Measurements from ENCODE around the gene AKAP12.

AKAP12 gene

DNA sequence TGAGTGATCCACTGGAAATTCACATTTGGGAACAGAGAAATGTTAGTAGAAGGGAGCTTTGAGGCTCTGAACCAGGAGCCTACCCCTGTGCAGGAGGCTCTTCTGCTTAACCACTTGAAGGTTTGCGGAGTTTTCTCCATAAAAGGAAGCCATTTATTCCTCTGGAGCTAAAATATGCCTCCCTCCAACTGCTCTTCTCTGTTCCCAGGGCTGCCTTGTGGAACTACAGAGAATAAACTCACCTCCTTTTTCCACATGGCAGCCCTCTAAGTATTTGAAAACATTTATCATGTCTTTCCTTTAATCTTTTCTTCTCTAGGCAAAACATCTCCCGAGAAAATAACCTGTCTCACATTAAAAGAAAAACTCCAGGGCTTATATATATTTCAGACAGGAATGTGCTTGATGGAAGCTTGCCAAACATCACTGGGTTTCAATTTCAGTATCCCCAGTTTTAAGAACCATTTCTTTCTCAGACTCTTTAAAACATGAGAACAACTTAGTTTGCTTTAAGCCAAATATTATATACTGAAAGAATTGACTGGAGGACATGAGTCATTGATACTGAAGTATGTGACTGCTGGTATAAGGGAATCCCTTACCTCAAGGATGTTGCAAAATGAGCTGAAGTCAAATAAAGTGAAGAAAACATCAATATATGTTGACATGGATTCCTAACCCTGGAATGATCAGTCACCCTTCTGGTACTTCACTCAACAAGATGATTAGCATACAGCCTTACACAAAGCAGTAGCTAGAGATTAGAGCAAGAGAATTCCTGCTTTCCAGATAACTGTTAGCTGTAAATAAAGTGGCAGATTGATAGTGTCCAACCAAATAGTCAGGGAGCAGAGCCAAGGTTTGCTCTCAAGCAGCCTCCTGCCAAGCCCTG, 77.6 kb downstream of the AKAP12 start:
- peaks cover 28 to 32% of the 10 kb centered on the region in 2 donors for H3K27me3 Mint-ChIP-seq
- no peaks in the 10 kb centered on the region for H3K4me1 Mint-ChIP-seq (ENCODE audit: low read depth in 2 of 2)
- H3K9me3 Mint-ChIP-seq, result no peaks in the 10 kb centered on the region
- ATAC-seq (replicated peaks) (no peak), DNase-seq (no peak)
- H3K4me3 Mint-ChIP-seq, result no peak overlapping the region
- H3K27ac Mint-ChIP-seq, result no peak overlapping the region
- no peaks in the 10 kb centered on the region for H3K36me3 Mint-ChIP-seq (ENCODE audit: insufficient read depth)

DNA sequence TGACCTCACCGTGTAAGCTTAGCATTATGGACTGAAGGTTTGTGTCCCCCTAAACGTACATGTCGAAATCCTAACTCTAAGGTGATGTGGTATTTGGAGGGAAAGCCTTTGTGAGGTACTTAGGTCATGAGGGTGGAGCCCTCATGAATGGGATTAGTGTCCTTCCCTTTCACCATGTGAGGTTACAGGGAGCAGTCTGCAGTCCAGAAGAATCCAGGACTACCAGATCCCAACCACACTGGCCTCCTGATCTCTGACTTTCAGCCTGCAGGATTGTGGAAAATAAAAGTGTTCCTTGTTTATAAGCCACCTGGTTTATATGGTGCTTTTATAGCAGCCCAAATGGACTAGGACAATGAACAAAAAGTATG, 78.2 kb downstream of the AKAP12 start:
- Mint-ChIP-seq H3K4me1 (ENCODE audit: low read depth in 2 of 2) (no peaks in the 10 kb centered on the region), H3K27ac (no peak overlapping the region), H3K4me3 (no peak overlapping the region), H3K27me3 (peaks cover 34 to 35% of the 10 kb centered on the region in 2 donors), H3K36me3 (ENCODE audit: insufficient read depth) (no peaks in the 10 kb centered on the region), H3K9me3 (no peaks in the 10 kb centered on the region)
- no peak for ATAC-seq (replicated peaks)
- DNase-seq, result no peak

DNA sequence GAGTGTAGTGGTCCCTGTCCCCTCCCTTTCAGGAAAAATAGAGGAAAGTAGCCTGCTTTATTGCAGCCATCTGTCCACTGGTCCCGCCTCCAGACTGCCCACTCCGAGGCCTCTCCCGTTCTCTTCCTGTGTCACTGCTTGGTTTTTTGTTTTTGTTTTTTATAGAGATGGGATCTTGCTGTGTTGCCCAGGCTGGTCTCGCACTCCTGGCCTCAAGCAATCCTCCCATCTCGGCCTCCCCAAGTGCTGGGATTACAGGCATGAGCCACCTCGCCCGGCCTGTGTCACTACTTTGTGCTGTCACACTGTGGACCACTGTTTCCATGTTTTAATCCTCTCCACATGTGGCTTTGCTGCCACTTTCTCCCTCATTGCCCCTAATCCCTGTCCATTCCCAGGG, 80.4 kb downstream of the AKAP12 start:
- no peak overlapping the region for H3K4me3 Mint-ChIP-seq
- H3K27me3 Mint-ChIP-seq, result peaks cover 42 to 56% of the 10 kb centered on the region in 2 donors
- no peaks in the 10 kb centered on the region for H3K9me3 Mint-ChIP-seq
- H3K27ac Mint-ChIP-seq, result no peak overlapping the region
- ATAC-seq (replicated peaks) (no peak), DNase-seq (no peak)
- peaks cover 4 to 8% of the 10 kb centered on the region in 2 donors for H3K4me1 Mint-ChIP-seq (ENCODE audit: low read depth in 2 of 2)
- H3K36me3 Mint-ChIP-seq (ENCODE audit: insufficient read depth), result no peaks in the 10 kb centered on the region

DNA sequence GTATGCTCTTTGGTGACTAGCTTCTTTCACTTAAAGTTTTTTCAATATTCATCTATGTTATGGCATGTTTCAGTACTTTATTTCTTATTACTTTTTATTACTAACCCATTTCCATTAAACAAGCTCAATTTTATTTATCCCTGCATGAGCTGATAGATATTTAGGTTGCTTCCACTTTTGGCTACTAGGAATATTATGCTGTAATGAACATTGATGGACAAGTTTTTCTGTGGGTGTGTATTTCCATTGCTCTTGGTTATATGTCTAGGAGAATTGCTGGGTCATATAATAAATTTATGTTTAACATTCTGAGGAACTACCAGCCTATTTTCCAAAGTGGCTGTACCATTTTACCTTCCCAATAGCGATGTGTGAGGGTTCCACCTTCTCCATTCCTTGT, 81.7 kb downstream of the AKAP12 start:
- Mint-ChIP-seq H3K4me1 (ENCODE audit: low read depth in 2 of 2) (peaks cover 10 to 17% of the 10 kb centered on the region in 2 donors), H3K27me3 (peaks cover 53 to 69% of the 10 kb centered on the region in 2 donors), H3K9me3 (no peaks in the 10 kb centered on the region), H3K36me3 (ENCODE audit: insufficient read depth) (no peaks in the 10 kb centered on the region), H3K4me3 (no peak overlapping the region), H3K27ac (no peak overlapping the region)
- ATAC-seq (replicated peaks), result no peak
- no peak for DNase-seq

DNA sequence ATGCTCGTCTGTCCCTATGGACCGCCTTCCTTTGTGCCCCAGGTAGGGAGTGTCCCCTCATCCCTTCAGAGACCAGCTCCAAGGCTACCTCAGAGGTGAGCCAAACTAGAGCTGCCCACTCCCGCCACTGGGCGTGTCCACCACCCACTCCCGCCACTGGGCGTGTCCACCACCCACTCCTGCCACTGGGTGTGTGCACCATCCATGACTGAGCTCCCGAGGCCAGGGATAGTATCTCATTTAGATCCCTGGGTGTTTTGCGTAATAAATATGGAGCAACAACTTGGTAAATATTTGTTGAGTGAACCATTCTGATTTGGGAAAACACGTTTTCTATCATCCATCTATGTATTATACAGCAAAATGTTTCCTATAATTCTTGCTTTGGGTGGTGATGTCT, 82.8 kb downstream of the AKAP12 start:
- H3K9me3 Mint-ChIP-seq, result no peaks in the 10 kb centered on the region
- H3K27me3 Mint-ChIP-seq, result peaks cover 62 to 81% of the 10 kb centered on the region in 2 donors
- no peak overlapping the region for H3K4me3 Mint-ChIP-seq
- no peak overlapping the region for H3K27ac Mint-ChIP-seq
- H3K4me1 Mint-ChIP-seq (ENCODE audit: low read depth in 2 of 2), result peaks cover 10 to 17% of the 10 kb centered on the region in 2 donors
- DNase-seq, result no peak
- no peaks in the 10 kb centered on the region for H3K36me3 Mint-ChIP-seq (ENCODE audit: insufficient read depth)
- ATAC-seq (replicated peaks), result no peak

DNA sequence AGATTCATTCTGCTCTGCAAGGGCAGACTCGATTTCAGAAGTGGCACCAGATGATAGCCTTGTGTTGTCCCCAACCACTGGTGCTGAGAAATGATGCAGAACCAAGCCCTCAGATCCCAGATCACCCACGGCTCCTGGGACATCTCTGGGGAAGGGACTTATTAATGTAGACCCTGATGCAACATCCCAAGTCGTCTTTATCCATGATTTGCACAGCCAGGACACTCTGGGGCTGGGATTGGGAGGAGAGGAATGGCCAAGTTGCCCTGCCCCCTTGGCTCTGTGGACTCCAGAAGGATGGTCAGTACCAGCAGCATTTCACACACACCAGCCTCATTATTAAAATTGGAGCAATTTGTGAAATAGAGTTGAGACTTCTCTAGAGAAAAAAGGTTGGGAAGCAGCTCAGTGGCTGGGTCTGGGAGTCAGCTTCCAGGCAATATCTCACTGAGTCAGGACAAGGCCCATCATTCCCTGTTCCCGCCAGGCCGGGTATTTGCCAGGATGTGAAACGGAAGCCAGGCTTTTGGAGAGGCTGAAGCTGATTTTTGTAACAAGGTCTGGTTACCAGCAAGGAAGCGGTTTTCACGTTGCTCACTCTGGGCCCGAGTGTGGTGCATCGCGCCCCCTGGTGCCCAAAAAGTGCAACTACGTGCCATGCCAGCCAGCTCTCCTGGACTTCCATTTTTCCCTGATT, 84.2 kb downstream of the AKAP12 start:
- peak; percentile 67 to 72 (median 70) for DNase-seq
- ATAC-seq (replicated peaks), result peak; percentile 86
- Mint-ChIP-seq H3K36me3 (ENCODE audit: insufficient read depth) (no peaks in the 10 kb centered on the region), H3K27ac (no peak overlapping the region), H3K9me3 (no peaks in the 10 kb centered on the region), H3K4me3 (peak overlapping the region; percentile 32 to 71), H3K4me1 (ENCODE audit: low read depth in 2 of 2) (peaks cover 10 to 17% of the 10 kb centered on the region in 2 donors), H3K27me3 (peaks cover 69 to 86% of the 10 kb centered on the region in 2 donors)

DNA sequence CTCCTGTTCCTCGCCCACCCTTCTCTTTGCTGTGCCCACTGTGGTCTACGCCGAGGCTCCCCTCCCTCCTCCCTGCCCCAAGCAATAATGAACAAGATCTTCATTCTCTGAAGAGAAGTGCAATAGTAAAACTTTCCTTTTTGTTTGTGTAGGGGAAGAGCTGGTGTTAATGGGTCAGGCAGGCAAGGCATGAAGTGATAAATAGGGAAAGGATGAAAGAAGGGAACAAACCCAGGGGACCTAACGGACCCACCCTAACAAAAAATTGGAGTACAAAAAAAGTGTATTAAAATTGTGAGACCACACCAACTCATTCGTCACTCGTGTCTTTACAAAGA, 84.7 kb downstream of the AKAP12 start:
- Mint-ChIP-seq H3K9me3 (no peaks in the 10 kb centered on the region), H3K36me3 (ENCODE audit: insufficient read depth) (no peaks in the 10 kb centered on the region), H3K27me3 (peaks cover 73 to 90% of the 10 kb centered on the region in 2 donors), H3K4me3 (peak overlapping the region; percentile 32 to 71), H3K27ac (no peak overlapping the region), H3K4me1 (ENCODE audit: low read depth in 2 of 2) (peaks cover 10 to 17% of the 10 kb centered on the region in 2 donors)
- DNase-seq, result no peak
- ATAC-seq (replicated peaks), result peak; percentile 10

DNA sequence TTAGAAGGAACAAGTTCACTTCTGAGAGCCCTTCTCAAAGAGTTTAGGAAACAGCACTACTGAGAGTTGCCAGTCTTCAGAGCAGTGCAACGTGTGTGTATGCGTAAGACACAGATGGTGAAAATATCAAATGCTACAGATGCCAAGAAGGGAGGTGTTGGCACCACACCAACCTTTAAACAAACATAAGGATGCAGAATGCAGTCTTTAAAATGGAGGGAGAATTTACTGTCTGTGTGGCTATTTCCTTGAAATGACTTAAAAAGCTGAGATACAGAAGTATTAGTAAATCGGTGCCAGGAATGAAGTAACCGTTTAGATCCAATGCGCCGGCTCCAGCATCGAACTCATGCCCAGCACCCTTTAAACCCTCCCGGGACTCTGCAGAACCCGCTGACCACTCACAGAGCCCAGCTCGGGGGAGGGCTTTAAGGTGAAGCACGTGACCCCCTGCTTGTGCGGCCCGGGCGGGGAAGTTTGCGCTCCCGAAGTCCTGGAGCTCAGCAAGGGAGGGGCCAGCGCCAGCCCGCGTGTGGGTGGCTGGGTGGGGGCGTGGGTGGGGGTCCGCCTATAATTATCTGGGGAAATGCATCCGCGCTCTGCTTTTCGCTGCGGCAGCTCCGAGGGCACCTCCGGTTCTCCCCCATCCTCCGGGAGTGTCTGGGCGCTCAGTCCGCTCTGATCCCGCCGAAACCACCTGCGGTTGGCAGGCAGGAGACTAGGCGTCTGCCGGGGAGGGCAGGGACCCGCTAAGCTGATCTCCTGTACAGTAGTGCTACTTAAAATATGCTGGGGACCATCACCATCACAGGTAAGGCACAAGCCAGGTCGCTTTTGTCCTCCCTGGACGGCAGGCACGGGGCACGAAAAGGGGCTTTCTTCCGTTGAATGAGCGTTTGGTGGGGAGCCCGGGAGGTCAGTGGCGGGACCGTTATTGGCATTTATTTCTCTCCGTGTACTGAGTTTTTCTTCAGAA, 85.6 kb downstream of the AKAP12 start:
- Mint-ChIP-seq H3K36me3 (ENCODE audit: insufficient read depth) (no peaks in the 10 kb centered on the region), H3K27ac (no peak overlapping the region), H3K9me3 (no peaks in the 10 kb centered on the region), H3K4me3 (peak overlapping the region; percentile 71 to 77), H3K4me1 (ENCODE audit: low read depth in 2 of 2) (peaks cover 10 to 17% of the 10 kb centered on the region in 2 donors), H3K27me3 (peaks cover 73 to 90% of the 10 kb centered on the region in 2 donors)
- DNase-seq, result peak in 2 of 3 experiments; percentile 4 to 12
- peak; percentile 46 for ATAC-seq (replicated peaks)

DNA sequence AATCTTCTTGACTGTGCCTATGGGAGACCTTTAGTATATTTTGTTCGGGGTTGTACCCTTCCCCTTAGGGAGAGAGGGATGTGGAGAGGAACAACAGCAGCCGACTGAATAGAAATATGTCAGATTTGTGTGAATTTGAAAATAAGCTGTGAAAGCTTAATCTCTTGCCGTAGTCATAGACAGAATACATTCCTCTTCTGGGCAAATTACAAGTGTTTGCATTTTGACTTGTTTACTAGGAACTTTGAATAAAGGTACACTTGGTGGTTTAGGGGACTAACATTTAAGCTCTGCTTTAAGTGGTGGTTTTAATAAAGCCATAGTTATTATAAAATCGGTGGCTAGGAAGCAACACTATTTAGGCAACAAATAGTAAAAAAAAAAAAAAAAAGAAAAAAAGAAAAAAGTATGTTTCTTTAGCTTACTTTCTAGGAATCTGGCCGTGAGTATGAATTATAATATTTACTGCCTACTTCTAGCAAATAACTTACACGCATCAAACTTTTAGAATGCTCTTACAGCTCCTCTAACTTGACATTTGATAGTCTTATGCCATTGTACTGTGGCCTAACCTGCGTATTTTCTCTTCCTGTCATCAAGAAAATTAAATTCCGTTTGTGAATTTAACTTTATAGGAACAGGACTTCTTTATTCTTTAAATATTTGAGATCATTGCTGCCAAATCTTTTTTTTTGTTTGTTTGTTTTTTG, 86.5 kb downstream of the AKAP12 start:
- Mint-ChIP-seq H3K9me3 (no peaks in the 10 kb centered on the region), H3K36me3 (ENCODE audit: insufficient read depth) (no peaks in the 10 kb centered on the region), H3K27me3 (peaks cover 65 to 85% of the 10 kb centered on the region in 2 donors), H3K4me1 (ENCODE audit: low read depth in 2 of 2) (peaks cover 10 to 17% of the 10 kb centered on the region in 2 donors), H3K4me3 (peak overlapping the region; percentile 71 to 77), H3K27ac (no peak overlapping the region)
- DNase-seq, result no peak
- ATAC-seq (replicated peaks), result no peak

DNA sequence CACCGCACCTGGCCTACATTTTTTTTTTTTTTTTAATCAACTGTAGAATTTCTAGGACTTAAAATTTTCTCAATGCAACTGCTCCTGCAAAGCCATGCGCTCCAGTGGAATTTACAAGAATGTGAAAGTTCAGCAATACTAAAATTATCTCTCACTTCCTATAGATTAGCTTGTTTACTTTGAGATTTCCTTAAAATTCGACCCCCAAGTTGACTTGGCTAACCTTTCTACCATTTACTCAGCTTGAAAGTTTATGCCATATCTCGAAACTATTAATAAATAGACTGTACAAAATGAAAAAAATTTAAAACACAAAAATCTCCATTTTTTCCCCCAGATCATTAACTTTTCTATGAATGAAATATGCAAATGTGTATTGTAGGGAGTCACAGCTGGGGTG, 87.3 kb downstream of the AKAP12 start:
- no peaks in the 10 kb centered on the region for H3K9me3 Mint-ChIP-seq
- no peak for DNase-seq
- no peaks in the 10 kb centered on the region for H3K36me3 Mint-ChIP-seq (ENCODE audit: insufficient read depth)
- ATAC-seq (replicated peaks), result no peak
- H3K27ac Mint-ChIP-seq, result no peak overlapping the region
- H3K4me3 Mint-ChIP-seq, result no peak overlapping the region
- H3K4me1 Mint-ChIP-seq (ENCODE audit: low read depth in 2 of 2), result peaks cover 10 to 17% of the 10 kb centered on the region in 2 donors
- peaks cover 62 to 79% of the 10 kb centered on the region in 2 donors for H3K27me3 Mint-ChIP-seq

DNA sequence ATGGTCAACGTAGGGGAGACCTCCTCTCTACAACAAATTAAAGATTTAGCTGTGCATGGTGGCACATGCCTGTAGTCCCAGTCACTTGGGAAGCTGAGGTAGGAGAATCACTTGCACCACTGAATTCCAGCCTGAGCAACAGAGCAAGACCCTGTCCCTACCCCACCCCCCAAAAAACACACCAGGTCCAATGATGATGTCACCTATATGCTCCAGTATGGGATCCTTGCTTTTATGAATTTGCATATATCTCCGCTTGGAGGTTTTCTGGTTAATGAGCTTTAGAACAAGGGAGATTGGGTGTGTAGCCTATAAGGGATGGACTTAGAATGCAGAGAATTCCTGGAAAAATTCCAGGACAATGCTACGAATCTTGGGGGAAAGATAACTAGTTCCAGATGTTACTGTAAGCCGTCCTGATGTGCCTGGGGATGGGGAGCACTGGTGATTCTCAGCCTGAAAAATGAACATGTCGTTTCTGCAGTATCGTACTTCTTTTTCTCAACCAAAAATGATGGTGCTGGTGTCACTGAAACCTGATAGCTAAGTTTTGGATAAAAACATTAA, 90.4 kb downstream of the AKAP12 start:
- DNase-seq, result no peak
- no peaks in the 10 kb centered on the region for H3K9me3 Mint-ChIP-seq
- no peak for ATAC-seq (replicated peaks)
- H3K27me3 Mint-ChIP-seq, result peaks cover 48 to 63% of the 10 kb centered on the region in 2 donors
- H3K27ac Mint-ChIP-seq, result no peak overlapping the region
- peaks cover 9 to 12% of the 10 kb centered on the region in 2 donors for H3K4me1 Mint-ChIP-seq (ENCODE audit: low read depth in 2 of 2)
- H3K4me3 Mint-ChIP-seq, result no peak overlapping the region
- H3K36me3 Mint-ChIP-seq (ENCODE audit: insufficient read depth), result peaks cover 3% of the 10 kb centered on the region

DNA sequence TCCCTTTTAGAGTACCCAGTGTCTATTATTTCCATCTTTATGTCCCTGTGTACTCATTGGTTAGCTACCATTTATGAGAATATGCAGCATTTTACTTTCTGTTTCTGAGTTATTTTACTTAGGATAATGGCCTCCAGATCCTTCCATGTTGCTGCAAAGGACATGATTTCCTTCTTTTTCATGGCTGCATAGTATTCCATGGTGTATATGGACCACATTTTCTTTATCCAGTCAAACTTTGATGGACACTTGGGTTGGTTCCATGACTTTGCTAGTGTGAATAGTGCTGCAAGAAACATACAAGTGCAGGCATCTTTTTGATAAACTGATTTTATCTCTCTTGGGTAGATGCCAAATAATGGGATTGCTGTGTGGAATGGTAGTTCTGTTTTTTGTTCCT, 96.2 kb downstream of the AKAP12 start:
- peaks cover 6 to 32% of the 10 kb centered on the region in 2 donors for H3K27me3 Mint-ChIP-seq
- no peak for DNase-seq
- H3K36me3 Mint-ChIP-seq (ENCODE audit: insufficient read depth), result peaks cover 3% of the 10 kb centered on the region
- ATAC-seq (replicated peaks), result no peak
- peaks cover 5% of the 10 kb centered on the region in 2 donors for H3K4me1 Mint-ChIP-seq (ENCODE audit: low read depth in 2 of 2)
- H3K4me3 Mint-ChIP-seq, result no peak overlapping the region
- H3K27ac Mint-ChIP-seq, result no peak overlapping the region
- H3K9me3 Mint-ChIP-seq, result no peaks in the 10 kb centered on the region

All from effector memory CD8-positive, alpha-beta T cell (primary cell).